Measurements from ENCODE around the gene YRDC.
"Not testable (repeated sequence)": the region's sequence is repeated elsewhere in the genome, so short reads cannot be mapped to it uniquely, and the experiment has no call there.

The YRDC gene

DNA sequence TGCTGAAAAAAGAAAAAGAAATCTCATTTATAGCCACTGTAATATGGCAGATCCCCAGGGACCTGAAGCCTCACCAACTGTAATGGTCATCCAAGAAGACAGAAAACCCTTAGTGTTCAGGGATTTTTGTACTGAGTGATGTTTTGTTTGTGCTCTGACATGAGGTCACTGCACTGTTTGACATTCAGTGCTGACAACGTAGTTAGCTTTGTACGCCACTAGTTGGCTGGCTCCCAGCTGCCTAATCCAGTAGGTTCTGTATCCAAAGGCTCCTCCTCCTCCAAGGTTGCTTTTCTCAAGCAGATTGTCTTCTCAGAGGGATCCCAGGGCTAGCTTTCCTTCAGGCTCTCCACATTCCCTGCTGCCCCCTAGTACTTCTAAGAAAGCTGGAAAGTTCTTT is 9.5 kb upstream of the YRDC start:
- no peak for DNase-seq

DNA sequence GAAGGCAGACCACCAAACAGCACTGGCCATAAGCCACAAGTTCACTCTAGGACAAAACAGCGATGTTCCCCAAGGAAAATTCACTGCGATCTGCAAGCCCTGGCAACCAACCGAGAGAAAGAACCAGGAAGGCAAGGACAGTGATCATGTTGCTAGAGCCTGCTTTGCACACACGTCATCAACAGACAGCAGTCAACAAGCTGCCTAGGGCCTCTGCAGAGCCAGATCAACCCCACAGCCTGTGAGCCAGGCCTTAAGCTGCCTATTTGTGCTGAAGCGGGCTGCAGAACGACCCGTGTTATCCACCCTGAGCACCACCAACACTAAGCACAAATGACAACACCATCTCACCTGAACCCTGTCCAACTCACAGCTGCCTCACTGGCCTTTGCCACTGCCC is 6.2 kb upstream of the YRDC start:
- DNase-seq = no peak

DNA sequence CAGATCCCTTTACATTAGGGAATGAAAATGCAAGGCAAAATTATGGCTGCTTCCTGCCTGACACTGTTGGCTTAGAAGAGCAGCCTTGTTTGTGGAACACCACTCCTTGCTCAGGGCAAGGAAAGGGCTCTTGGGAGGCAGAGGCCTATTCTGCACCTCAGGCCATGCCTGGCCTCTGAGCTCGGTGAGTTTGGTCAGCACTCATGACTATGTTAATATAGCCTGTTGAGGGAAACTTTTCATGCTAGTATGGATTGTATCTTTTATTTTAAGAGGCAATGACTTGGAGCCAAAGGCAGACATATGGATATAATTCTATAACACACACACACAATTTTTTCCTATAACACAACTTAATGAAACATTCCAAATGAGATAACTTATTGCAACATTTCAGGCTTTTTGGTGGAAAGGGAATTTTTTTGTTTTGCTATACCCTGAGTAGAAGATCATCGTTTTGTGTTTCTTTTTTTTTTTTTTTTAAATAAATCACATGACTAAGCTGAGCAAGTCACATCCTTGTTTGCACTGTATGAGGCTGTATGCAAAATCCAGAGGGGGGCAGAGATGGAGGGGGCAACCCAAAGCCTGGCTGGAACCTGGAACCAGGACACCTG is 5.6 kb upstream of the YRDC start:
- DNase-seq = no peak

DNA sequence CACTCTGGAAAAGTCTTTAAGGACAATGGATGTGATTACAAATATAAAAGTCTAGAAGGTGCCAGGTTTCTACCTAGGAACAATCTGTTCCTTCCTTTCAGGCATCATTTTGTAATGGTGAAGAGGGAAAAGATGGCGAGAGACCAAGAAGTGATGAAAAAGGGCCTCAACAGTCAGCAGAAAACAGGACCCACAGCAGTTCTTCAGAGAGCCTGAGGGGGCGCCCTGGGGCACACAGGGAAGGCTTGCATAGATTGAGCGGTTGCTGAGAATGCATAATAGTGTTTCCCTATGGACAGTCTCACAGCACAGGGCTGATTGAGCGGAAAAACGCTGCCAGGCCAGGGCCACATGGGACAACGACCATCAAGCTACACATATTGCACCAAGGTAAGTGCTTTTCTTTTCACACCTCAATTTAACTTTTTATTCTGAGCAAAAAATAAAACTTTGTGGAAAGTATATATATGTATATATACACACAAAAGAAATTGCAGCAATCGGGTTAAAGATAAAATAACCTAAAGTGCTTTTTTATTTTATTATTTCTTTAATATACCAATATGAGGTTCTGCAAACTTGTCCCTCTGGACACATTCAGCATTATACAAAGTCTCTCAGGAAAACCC is 3.1 kb upstream of the YRDC start:
- peak; percentile 73 to 82 for DNase-seq

DNA sequence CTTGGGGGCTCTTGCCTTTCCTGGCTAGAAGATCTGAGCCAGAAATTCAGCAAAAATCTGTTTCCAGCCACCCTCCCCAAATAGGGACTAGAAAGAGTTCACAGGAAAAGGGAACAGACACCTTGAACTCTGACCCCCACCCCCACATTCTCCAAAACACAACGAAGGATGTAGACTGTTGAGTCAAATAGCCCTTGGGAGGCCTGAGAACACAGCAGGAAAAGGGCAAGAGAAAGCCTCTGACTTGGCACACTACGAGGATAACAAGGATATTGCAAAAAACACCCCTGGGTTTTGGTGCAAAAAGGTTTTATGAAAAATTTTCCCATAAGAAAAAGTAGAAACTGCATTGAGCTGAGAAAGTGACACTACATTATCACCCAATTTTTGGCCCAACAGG is 1.9 kb upstream of the YRDC start:
- DNase-seq = no peak

DNA sequence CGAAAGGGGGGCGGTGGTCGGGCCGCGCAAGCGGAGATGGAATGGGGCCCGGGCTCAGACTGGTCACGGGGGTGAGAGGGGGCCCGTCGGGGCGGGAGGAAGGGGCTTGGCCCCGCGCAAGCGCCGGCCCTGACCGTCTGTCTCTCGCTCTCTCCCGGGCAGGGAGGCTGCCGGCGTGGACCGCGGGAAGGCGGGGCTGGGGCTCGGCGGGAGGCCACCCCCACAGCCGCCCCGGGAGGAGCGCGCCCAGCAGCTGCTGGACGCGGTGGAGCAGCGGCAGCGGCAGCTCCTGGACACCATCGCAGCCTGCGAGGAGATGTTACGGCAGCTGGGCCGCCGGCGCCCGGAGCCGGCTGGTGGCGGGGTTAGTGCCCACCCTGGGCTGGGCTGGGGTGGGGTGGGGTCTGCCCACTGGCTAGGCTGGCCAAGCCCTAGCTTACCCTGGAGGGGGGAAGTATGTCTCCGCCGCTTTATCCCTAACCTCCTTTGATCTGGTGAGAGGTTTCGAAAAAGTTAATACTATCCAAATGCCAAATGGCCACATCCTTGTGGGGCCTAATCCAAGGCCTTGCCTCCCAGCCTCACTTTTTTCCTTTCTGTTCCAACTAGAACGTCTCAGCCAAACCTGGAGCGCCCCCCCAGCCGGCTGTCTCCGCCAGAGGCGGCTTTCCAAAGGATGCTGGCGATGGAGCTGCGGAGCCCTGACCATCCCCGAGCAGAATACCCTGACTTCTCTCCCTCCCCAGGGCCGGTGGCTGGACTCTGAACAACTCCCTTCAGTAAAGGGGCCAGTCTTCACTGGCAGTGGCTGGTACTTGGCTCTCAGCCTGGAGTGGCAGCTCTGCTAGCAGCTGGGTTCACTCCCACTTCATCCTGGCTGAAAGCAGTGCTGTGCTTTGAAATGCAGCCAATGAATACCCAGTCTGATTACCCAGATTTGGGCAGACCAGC is 636 bp upstream of the YRDC start:
- DNase-seq = peak; percentile 5 to 48

DNA sequence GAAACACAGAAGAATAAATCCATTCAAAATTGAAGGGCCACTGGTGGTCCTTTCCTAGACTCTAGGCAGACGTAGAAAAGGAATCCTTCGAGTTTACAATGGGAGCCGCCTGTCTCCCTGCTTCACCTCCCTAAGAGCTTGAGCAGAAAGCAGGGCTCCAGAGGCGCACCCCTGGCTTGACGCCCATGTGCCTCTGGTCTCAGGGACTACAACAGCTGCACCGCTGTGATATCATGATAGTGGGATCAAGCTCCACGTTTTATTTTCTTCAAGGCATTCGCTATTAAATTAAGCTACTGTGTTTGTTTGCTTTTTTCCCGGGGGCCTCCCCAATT is 821 bp downstream of the YRDC start:
- no peak for DNase-seq

DNA sequence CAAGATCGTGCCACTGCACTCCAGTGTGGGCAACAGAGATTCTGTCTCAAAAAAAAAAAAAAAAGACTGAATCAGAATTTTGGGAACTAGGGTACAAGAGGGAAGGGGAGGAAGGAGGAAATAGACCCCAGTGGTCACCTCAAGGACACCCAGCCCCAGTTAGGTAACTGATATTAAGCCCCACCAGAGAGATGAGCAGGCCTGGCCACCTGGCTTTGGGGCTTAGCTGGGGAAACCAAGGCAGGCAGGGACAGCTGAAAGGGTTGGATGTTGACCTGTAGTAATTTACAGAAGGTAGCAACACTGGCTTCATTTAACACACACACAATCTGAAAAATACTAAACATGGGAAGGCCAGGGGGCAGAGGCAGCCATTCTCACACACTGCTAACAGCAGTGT is 5.6 kb downstream of the YRDC start:
- no peak for DNase-seq

DNA sequence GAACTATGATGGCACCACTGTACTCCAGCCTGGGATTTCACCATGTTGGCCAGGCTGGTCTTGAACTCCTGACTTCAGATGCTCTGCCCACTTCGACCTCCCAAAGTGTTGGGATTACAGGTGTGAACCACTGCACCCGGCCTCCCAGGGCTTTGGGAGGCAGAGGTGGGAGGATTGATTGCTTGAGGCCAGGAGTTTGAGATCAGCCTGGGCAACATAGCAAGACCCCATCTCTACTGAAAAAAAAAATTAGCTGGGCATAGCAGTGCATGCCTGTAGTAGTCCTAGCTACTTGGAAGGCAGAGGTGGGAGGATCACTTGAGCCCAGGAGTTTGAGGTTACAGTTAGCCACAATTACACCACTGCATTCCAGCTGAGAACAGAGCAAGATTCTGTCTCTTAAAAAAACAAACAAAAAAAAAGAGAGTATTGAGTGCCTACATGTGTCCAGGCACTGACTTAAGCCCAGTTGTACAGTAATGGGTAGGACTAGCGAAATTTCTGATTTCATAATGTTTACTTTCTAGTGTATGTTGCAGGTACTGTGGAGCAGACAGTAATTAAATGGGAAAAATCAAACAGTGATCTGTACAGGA is 10.2 kb downstream of the YRDC start:
- no peak for DNase-seq

DNA sequence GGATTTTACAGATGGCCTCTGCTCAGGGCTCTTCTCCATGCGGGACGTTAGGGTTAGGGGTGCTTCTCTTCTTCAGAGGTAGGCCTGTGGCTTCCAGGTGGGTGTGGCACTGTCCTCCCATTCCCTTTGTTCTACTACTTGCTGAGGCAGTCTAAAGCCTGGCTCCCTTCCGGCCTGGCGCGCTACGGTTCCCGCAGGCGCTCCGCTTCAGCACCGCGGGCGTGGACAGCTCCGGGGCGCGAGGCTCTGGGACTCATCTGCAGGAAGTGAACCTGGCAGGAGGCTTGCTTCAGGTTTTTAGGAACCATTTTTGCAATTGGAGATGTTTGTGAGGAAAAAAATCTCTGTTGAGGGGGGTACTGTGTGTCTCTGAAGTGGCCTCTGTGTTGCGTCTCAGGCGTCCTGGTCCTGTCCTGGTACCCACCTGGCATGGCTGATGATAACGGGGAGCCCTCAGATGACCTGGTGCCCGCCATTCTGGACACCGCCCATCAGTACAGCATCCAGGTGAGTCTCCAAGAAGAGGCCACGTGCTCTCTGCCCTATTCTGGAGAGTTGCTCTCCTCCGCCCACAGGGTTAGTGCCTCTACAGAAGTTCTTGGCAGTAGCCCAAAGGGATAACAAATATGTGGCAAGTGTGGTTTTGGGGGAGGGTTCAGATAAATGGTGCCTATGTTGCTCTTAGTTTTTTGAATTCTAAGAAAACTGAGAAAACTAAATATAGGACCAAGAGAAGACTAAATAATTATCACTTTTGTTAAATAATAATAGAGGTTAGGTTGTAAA is 12.5 kb downstream of the YRDC start:
- no peak for DNase-seq

DNA sequence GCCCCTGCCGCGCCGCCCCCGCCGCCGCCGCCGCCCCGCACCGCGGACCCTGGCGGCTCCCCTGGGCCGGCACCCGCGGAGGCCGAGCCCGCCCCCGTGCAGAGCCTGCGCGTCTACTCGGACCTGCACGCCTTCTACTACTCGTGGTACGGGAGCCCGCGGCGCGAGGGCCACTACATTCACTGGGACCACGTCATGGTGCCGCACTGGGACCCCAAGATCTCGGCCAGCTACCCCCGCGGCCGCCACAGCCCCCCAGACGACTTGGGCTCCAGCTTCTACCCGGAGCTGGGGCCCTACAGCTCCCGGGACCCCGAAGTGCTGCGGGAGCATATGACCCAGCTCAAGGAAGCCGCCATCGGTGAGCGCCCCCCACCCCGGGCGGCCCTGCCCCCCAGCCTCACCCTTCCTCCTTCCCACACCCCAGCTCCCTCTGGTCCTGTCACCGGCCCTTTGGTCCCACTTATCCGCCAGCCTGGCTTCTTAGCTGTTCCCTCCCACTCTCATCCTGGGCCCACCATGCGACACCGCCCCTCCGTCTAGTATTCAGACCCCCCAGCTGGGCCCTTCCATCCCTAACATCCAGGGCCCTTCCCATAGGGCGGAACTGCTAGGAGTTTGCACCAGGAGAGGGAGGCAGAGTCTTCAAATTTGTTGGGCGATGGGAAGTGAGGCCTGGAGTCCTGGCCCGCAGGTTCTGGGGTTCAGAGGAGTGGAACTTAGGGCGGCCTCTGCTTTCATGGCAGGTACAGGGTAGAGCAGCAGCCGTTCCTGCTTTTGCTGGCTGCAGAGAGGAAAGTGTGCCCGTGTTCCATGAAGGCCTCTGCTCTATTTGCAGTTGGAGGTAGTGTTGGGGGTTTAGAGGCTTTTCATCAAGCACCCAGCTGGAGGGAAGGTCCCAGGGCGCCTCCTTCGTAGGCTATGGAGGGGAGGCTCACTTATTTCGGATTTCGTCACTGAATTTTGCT is 13.4 kb downstream of the YRDC start:
- peak in 1 of 2 experiments; percentile 14 for DNase-seq

DNA sequence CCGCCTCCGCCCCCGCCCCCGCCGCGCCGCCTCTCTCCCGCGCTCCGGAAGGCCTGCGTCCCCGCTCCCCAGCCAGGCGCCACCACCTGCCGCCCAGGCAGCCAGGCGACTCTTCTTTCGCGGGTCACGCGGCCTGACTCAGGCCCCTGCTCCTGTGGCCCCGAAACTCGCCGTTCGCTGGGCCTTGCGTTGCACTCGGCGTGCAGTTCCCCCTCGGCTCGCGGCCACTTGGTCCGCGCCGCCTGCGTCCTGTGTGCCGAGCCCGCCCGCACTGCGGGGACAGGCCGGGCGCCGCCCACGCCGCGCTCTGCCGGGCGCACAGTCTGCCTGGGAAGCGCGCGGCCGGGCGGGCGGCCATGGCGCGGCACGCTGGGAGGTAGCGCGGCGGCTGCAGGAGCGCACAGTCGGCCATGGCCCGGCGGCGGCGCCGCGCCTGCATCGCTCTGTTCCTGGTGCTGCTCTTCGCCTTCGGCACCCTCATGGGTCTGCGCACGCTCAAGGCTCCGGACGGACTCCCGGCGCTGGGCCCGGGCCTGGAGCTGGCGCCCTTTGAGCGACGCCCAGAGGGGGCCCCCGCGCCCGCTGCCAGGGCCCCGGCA is 14.1 kb downstream of the YRDC start, which contains the start of gene MANEAL:
TSS of gene MANEAL (plus strand) at position 75 of the 599 bp plus-strand sequence. CDS start at position 411, 336 bp downstream.
- DNase-seq = peak; percentile 45 to 51

DNA sequence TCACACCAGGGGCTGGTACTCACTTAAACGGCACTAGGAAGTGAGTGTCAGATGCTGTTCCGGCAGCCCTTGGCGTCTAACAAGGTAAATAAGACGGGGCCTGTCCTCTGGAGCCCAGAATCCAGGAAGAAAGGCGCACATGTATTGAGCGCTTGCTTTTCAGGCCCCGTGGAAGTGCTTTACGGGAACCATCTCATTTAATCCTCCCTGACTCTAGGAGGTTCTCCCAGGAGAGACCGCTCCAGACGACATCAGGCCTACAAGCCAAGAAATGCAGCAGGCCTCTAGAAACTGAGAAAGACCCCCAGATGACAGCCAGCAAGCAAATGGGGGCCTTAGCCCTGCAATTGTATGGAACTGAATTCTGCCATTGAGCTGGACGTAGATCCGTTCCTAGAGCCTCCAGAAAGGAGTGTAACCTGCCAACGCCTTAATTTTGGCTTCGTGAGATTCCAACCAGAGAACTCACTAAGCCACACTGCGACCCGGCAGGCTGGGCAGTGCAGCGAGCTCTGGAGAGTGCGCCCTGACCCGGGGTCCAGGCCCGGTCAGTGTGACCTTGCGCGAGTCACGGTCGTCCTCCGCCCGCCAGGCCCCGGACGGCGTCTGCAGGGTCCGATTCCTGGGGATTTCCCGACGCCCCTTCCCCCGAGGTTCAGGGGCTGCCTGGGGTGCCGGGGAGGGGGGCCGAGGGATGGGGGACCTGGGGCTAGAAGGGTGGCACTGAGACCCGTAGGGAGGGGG is 14.9 kb downstream of the YRDC start:
- DNase-seq = no peak

DNA sequence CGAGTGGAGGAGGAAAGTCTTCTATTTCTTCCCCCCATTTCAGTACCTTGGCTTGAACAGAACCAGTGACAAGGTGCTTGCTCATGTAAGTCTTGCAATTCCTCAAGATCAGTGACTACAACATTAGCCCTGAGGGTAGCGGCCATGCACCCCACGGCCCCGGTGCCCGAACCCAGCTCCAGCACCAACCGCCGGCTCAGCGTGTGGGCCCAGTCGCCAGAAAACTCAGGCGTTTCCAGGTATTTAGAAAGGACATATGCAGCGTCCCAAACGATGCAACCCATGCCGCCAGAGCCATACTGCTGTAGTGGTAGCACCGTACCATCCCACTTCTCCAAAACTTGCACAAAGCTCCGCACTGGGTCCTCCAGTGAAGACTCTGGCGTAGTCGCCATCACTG is 25.5 kb downstream of the YRDC start:
- DNase-seq = no peak

DNA sequence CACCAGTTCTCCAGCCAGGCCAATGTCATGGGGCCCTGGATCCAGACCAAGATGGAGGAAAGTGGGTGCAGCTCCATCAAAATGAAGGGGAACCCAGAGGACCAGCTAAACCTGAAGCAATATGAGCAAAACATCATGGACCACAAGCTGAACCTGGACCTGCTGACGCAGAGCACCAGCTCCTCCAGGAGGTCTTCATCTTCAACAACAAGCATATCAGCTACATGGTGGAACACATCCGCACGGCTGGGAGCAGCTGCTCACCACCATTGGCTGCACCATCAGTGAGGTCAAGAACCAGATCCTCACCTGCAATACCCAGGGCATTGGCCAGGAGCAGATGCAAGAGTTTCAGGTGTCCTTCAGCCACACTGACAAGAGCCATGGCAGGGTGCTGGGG is 29.4 kb downstream of the YRDC start:
- no peak for DNase-seq

DNA sequence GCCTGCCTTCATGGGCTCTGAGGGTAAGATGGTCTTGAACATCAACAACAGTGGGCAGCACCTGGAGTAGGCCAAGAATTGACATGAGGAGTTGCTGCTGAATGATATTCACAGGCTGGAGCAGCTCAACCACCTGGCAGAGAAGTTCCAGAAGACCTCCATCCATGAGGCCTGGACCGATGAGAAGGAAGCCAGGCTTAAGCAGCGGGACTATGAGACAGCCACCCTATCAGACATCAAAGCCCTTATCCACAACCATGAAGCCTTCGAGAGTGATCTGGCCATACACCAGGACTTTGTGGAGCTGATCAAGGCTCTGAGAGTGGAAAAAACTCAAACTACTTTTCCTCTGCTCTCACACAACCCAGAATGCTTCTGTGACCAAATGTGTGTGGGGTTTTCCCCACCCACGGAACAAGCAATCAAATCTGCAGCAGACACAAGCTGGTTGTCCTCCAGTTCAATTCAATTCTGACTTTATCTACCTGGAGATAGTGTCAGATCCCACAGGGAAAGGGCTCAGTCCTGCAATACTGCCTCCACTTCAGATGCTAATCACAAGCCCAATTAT is 31.0 kb downstream of the YRDC start:
- DNase-seq = no peak

DNA sequence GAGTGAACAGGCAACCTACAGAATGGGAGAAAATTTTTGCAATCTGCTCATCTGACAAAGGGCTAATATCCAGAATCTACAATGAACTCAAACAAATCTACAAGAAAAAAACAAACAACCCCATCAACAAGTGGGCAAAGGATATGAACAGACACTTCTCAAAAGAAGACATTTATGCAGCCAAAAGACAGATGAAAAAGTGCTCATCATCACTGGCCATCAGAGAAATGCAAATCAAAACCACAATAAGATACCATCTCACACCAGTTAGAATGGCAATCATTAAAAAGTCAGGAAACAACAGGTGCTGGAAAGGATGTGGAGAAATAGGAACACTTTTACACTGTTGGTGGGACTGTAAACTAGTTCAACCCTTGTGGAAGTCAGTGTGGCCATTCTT is 36.6 kb downstream of the YRDC start:
- DNase-seq = not testable (repeated sequence)

DNA sequence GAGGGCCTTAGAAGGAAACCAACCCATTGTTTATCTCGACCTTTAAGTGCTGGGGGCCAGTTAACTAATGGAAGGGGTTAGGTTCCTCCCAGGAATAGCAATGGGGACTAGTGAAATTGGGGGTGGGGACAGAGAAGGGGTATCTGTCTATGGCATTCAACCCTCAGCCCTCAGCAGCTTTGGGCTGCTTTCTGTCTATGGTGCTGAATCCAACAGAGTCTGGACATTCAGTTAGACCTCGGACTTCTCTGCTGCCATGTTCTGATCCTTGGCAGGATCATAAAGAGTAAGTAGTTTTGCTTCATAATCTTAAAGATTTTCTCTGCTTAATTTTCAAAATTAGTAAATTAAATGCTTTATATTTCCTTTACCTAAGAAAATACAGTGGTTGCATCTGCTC is 40.5 kb downstream of the YRDC start:
- DNase-seq = no peak

DNA sequence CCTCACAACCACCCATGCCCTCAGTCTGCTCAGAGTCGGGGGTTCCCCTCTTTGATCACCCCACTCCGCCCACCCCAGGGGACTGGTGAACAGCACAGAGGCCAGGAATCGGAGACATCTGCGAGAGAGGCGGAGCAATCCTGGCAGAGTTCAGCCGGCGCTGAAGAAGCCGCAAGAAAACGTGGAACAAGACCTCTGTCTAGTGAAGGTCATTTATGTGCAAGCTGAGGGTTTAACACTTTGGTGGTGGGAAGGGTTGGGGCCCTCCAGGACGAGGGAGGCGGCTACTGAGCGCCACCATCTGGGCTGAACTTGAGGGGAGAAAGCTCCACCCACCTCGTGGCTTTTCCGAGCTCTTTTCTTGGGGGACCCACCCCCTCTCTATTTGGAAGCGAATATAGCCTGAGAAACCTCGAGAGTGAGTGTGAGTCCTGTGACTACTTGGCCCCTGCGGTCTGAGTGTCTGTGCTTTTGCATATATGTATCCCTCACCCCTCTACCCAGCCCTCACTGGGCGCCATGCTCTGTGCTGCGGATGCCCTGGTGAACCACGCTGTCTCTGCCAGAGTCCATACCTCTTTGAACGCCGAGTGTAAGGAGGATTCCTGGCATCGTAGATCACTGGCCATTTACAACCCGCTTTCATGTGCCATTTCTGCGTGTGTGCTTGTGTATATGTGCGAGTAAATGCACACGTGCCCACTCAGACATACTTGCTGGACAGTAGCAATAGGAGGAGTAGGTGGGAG is 41.9 kb downstream of the YRDC start:
- no peak for DNase-seq
